Measurements from ENCODE around the gene TBX19. TPM values are rescaled to one million over a fixed set of nuclear protein-coding genes. Genes with fewer than 3 reads are reported as not detected.

TBX19 gene
- total and polyA plus RNA-seq, 2 donors (not counting 1 experiment from before 2014, with no cell fraction given): 6.3 to 7.0 TPM

GRCh38 chr1:168301664-168302320 lies 21.1 kb downstream of the TBX19 start:
- 93% methylated on average over 3 of the region's 3 CpGs for WGBS (ENCODE audit: insufficient coverage)
- Mint-ChIP-seq H3K4me3 (no peak overlapping the region), H3K27ac (no peak overlapping the region), H3K4me1 (no peaks in the 10 kb centered on the region), H3K27me3 (no peaks in the 10 kb centered on the region), H3K9me3 (ENCODE audit: insufficient read depth) (no peaks in the 10 kb centered on the region)
- no peaks in the 10 kb centered on the region for H4K20me1 ChIP-seq (ENCODE audit: control insufficient read depth, insufficient read depth, low read length, poor library complexity, severe bottlenecking)
- H3K9me3 ChIP-seq (ENCODE audit: control extremely low read depth in 1 of 3, control insufficient read depth in 2 of 3, insufficient read depth in 1 of 3, low read length in 2 of 3): no peaks in the 10 kb centered on the region
- no peak overlapping the region for H2AFZ ChIP-seq (ENCODE audit: insufficient read depth, low read depth, low read length, poor library complexity, severe bottlenecking)
- no peak for DNase-seq
- H3K4me1 ChIP-seq (ENCODE audit: control insufficient read depth in 2 of 2, insufficient read depth in 2 of 2, low read length in 2 of 2): no peaks in the 10 kb centered on the region
- intact Hi-C loops (cut with micrococcal nuclease): no loop called here
- H3K36me3 ChIP-seq (replicated peaks in 1 of 2; ENCODE audit: control extremely low read depth in 1 of 2, control insufficient read depth in 1 of 2, extremely low read depth in 1 of 2, insufficient read depth in 2 of 2, low read length in 1 of 2): peaks cover 0 to 5% of the 10 kb centered on the region in 2 experiments
- H3K4me2 ChIP-seq (replicated peaks; ENCODE audit: low read depth, low read length, poor library complexity, severe bottlenecking): no peak overlapping the region
- no peaks in the 10 kb centered on the region for H3K79me2 ChIP-seq (ENCODE audit: control insufficient read depth, insufficient read depth, low read length)
- H3K27me3 ChIP-seq (replicated peaks in 1 of 4; ENCODE audit: control extremely low read depth in 1 of 4, control insufficient read depth in 3 of 4, insufficient read depth in 4 of 4, low read length in 3 of 4): no peaks in the 10 kb centered on the region
- no peak overlapping the region for H3K4me3 ChIP-seq (ENCODE audit: control extremely low read depth in 1 of 5, extremely low read depth in 1 of 5, insufficient read depth in 1 of 5, low read depth in 2 of 5, low read length in 4 of 5)
- H3K27ac ChIP-seq (ENCODE audit: low read length in 2 of 2): no peak overlapping the region
- ChIA-PET POLR2A (no interaction called here), CTCF (interaction anchor here (0.5 to 1.2 kb wide), 3 partner anchors 10 to 928 kb away, joined by 3 read pairs; no protein-coding TSS in a partner anchor)
- TF ChIP-seq, protein P1, sequence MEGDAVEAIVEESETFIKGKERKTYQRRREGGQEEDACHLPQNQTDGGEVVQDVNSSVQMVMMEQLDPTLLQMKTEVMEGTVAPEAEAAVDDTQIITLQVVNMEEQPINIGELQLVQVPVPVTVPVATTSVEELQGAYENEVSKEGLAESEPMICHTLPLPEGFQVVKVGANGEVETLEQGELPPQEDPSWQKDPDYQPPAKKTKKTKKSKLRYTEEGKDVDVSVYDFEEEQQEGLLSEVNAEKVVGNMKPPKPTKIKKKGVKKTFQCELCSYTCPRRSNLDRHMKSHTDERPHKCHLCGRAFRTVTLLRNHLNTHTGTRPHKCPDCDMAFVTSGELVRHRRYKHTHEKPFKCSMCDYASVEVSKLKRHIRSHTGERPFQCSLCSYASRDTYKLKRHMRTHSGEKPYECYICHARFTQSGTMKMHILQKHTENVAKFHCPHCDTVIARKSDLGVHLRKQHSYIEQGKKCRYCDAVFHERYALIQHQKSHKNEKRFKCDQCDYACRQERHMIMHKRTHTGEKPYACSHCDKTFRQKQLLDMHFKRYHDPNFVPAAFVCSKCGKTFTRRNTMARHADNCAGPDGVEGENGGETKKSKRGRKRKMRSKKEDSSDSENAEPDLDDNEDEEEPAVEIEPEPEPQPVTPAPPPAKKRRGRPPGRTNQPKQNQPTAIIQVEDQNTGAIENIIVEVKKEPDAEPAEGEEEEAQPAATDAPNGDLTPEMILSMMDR (IDR thresholded peaks at IDR 0.05): no peak
- no peak for TF ChIP-seq EZH2 (IDR thresholded peaks at IDR 0.05; ENCODE audit: borderline replicate concordance, insufficient read depth, low read depth, low read length, poor library complexity, severe bottlenecking)
- no peak for ATAC-seq (ENCODE audit: low read depth)
- H3K9ac ChIP-seq (ENCODE audit: low read length): no peak overlapping the region

GRCh38 chr1:168303716-168304540 lies 23.3 kb downstream of the TBX19 start:
- no peak overlapping the region for H3K9ac ChIP-seq (ENCODE audit: low read length)
- Mint-ChIP-seq H3K4me1 (no peaks in the 10 kb centered on the region), H3K9me3 (ENCODE audit: insufficient read depth) (no peaks in the 10 kb centered on the region), H3K27ac (no peak overlapping the region), H3K4me3 (no peak overlapping the region), H3K27me3 (no peaks in the 10 kb centered on the region)
- no peak overlapping the region for H3K4me2 ChIP-seq (replicated peaks; ENCODE audit: low read depth, low read length, poor library complexity, severe bottlenecking)
- DNase-seq: no peak
- H3K4me1 ChIP-seq (ENCODE audit: control insufficient read depth in 2 of 2, insufficient read depth in 2 of 2, low read length in 2 of 2): no peaks in the 10 kb centered on the region
- ChIA-PET CTCF (no interaction called here), POLR2A (no interaction called here)
- WGBS (ENCODE audit: insufficient coverage): 93% methylated on average over 4 of the region's 7 CpGs
- H4K20me1 ChIP-seq (ENCODE audit: control insufficient read depth, insufficient read depth, low read length, poor library complexity, severe bottlenecking): no peaks in the 10 kb centered on the region
- no peaks in the 10 kb centered on the region for H3K9me3 ChIP-seq (ENCODE audit: control extremely low read depth in 1 of 3, control insufficient read depth in 2 of 3, insufficient read depth in 1 of 3, low read length in 2 of 3)
- H3K79me2 ChIP-seq (ENCODE audit: control insufficient read depth, insufficient read depth, low read length): no peaks in the 10 kb centered on the region
- H3K36me3 ChIP-seq (replicated peaks in 1 of 2; ENCODE audit: control extremely low read depth in 1 of 2, control insufficient read depth in 1 of 2, extremely low read depth in 1 of 2, insufficient read depth in 2 of 2, low read length in 1 of 2): peaks cover 3 to 5% of the 10 kb centered on the region in 2 experiments
- H3K4me3 ChIP-seq (ENCODE audit: control extremely low read depth in 1 of 5, extremely low read depth in 1 of 5, insufficient read depth in 1 of 5, low read depth in 2 of 5, low read length in 4 of 5): no peak overlapping the region
- no peak for TF ChIP-seq EZH2 (IDR thresholded peaks at IDR 0.05; ENCODE audit: borderline replicate concordance, insufficient read depth, low read depth, low read length, poor library complexity, severe bottlenecking)
- TF ChIP-seq, protein P1 (IDR thresholded peaks at IDR 0.05): no peak
- H2AFZ ChIP-seq (ENCODE audit: insufficient read depth, low read depth, low read length, poor library complexity, severe bottlenecking): no peak overlapping the region
- ATAC-seq (ENCODE audit: low read depth): no peak
- intact Hi-C loops (cut with micrococcal nuclease): no loop called here
- H3K27me3 ChIP-seq (replicated peaks in 1 of 4; ENCODE audit: control extremely low read depth in 1 of 4, control insufficient read depth in 3 of 4, insufficient read depth in 4 of 4, low read length in 3 of 4): no peaks in the 10 kb centered on the region
- no peak overlapping the region for H3K27ac ChIP-seq (ENCODE audit: low read length in 2 of 2)
